ENCODE results near the gene FAM43B.

The FAM43B gene

DNA sequence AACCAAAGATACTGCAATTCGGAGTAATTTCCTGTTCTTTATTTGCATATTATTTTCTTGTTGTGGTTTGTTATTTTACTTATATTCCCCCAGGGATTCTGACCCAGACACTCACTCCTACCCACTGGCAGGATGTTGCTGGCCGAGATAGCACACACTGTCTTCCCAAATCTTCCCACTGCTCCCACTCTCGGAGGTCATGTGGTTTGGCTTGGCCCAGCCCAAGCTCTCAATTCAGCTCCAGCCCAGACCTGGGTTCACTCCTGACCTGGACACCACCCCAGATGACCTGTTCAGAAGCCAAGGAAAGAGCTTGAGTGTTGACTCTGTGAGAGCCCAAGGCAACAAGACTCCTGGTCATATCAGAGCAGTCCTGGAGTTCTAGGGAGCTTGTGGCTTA, 1.2 kb upstream of the FAM43B start:
- in situ Hi-C loops (cut with MboI; ENCODE audit: low sequenced_read_pairs): no loop called here

DNA sequence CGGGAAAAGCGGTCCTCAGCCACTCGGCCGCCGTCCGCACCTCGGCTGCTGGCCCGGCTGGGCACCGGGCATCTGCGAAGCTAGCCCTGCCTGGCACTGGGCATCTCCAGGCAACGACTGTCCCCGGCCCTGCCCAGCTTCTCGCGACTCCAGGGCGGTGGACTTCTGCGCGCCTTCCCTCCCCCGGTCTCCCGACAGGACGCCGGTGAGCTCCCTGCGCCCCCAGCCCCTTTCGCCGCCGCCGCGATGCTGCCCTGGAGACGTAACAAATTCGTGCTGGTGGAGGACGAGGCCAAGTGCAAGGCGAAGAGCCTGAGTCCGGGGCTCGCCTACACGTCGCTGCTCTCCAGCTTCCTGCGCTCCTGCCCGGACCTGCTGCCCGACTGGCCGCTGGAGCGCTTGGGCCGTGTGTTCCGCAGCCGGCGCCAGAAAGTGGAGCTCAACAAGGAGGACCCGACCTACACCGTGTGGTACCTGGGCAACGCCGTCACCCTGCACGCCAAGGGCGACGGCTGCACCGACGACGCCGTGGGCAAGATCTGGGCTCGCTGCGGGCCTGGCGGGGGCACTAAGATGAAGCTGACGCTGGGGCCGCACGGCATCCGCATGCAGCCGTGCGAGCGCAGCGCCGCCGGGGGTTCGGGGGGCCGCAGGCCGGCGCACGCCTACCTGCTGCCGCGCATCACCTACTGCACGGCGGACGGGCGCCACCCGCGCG, 514 bp downstream of the FAM43B start:
- in situ Hi-C loops (cut with MboI; ENCODE audit: low sequenced_read_pairs): no loop called here

DNA sequence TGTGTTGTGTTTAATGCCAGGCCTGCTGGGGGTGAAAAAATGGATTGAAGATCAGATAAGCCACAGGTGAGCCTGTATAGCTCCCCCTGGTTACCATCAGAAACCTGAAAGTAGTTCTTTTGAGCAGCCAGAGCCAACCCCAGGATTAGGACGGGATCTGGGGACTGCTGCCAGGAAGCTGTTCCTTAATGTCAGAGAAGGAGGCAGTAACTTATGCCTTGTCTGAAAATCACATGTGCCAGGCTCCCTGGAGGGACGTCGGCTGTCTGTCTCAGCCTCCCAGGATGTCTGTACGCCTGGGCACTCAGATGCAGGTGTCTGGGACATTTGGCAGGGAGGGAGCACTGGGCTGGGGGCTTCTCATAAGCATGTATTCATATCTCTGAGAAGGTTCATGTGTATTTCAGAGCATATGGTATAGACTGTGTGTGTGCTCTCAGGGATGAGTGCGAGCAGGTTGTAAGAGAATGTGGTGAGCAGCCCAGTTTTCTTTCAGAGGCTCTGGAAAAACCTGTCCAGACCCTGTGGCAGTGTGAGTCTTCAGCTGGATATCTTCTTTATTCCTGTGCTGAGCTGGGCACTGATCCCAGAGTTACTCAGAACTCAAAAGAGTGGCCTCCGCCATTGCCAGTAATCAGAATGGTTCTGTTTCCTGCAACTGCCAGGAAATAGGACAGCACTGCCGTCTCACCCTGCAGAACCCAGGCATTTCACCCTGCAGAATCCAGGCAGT, 2.8 kb downstream of the FAM43B start:
- in situ Hi-C loops (cut with MboI; ENCODE audit: low sequenced_read_pairs): no loop called here

GRCh38 chr1:20555758-20556120, 3.4 kb downstream of the FAM43B start:
- in situ Hi-C loops (cut with MboI; ENCODE audit: low sequenced_read_pairs): no loop called here

DNA sequence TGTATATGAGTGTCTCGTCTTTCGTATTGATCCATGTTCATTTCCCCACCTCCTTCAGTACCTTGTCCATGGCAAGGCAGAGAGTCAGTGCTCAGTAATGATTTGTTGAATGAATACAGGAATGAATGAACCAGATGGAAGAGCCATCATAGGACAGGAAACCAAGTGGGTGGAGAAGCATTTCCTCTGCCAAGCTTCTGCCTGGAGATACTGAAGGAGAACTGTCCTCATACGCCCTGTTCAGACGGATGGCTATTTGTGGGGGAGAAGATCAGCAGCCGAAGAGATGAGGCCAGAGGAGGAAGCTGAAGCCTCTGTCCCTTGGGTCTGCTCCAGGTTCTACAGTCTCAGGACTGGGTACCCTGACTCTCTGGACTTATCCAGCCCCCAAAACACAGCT, 5.8 kb downstream of the FAM43B start:
- in situ Hi-C loops (cut with MboI; ENCODE audit: low sequenced_read_pairs): no loop called here

DNA sequence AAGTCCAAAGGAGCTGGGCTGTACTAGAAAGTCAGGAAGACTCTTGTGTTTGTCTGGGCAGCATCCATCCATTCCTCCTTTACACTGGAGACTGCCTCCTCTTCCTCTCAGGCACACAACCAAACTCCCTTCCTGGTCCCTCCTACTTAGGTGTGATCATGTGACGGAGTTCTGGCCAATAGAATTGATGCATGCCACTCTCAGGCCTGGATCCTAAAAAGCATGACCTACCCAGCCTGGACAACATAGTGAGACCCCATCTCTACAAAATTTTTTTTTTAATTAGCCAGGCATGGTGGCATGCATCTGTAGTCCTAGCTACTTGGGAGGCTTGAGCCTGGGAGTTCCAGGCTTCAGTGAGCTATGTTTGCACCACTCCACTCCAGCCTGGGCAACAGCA, 8.6 kb downstream of the FAM43B start:
- in situ Hi-C loops (cut with MboI; ENCODE audit: low sequenced_read_pairs): no loop called here

DNA sequence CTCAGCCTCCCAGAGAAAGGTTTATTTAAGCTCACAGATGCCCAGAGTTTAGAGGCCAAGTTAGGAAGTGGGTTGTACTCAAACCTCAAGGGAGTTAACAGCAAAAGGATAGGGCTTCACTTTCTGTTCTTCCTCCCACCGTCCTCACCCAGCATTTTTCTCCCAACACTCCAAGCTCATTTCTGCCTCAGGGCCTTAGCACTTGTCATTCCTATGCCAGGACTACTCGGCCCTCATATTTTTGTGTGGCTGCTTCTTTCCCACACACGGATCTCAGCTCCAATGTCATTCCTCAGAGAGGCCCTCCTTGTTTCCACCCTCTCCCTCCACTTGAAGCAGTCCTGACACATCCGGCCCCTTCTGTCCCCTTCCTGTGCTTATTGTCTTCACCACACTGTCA, 12.9 kb downstream of the FAM43B start:
- in situ Hi-C loops (cut with MboI; ENCODE audit: low sequenced_read_pairs): no loop called here

- in situ Hi-C loops (cut with MboI; ENCODE audit: low sequenced_read_pairs): loop anchor here (10.0 kb wide), 1 partner anchor 75 kb away; no protein-coding TSS in a partner anchor
These were observed 17.2 kb downstream of the FAM43B start for GRCh38 chr1:20569523-20570098.

DNA sequence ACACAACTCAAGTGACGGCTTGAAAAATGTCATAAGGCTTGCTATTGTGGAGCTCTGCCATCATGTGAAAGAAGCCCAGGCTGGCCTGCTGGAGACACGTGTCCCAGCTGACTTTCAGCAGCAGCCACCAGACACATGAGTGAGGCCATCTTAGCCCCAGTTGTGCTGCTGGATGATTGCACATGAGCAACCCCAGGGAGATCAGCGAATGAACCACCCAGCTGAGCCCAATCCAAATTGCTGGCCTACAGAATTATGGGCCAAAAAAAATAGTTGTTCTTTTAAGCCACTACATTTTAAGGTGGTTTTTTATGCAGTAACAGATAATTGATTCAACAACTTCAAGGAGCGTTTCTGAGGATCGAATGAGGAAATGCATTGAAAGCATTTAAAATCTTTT, 19.1 kb downstream of the FAM43B start:
- in situ Hi-C loops (cut with MboI; ENCODE audit: low sequenced_read_pairs): loop anchor here (10.0 kb wide), 1 partner anchor 73 kb away; no protein-coding TSS in a partner anchor

GRCh38 chr1:20573987-20574386, 21.6 kb downstream of the FAM43B start:
- in situ Hi-C loops (cut with MboI; ENCODE audit: low sequenced_read_pairs): loop anchor here (10.0 kb wide), 1 partner anchor 71 kb away; no protein-coding TSS in a partner anchor

DNA sequence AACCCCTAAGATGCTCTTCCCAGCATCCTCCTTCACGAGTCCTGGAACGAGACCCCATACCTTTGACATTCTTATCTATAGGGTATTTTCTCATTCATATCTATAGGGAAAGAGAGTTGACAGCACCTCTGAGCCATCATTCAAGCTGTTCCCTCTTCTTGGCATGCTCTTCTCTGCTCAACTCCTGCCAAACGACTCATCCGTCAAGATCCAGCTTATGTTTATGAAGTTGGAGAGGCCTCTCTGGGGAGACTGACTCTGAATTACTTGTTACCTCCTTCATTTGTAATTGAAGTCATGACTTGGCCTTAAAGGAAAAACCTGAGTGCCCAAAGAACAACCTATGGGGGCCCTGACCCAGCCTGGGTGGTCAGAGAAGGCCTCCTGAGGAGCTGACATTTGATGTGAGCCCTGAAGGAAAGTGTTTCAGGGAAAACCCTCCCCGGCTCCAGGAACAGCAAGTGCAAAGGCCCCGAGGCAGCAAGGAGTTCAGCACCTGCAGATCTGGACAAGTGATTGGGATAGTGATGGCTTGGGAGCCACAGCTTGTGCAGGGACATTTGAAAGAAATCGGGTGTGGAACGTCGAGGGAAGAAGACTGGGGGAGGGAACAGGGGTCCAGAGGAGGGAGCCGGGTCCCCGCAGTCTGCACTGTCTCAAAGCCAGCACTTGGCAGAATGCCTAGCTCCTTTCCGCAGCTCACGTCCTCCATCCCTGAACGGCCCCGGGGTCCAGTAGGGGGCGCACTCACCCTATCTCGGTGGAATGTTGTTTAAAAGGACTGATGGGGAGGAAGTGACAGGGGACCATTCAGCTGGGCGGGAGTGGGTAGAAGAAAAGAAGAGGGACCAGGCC, 22.5 kb downstream of the FAM43B start:
- in situ Hi-C loops (cut with MboI; ENCODE audit: low sequenced_read_pairs): loop anchor here (10.0 kb wide), 1 partner anchor 70 kb away; no protein-coding TSS in a partner anchor

DNA sequence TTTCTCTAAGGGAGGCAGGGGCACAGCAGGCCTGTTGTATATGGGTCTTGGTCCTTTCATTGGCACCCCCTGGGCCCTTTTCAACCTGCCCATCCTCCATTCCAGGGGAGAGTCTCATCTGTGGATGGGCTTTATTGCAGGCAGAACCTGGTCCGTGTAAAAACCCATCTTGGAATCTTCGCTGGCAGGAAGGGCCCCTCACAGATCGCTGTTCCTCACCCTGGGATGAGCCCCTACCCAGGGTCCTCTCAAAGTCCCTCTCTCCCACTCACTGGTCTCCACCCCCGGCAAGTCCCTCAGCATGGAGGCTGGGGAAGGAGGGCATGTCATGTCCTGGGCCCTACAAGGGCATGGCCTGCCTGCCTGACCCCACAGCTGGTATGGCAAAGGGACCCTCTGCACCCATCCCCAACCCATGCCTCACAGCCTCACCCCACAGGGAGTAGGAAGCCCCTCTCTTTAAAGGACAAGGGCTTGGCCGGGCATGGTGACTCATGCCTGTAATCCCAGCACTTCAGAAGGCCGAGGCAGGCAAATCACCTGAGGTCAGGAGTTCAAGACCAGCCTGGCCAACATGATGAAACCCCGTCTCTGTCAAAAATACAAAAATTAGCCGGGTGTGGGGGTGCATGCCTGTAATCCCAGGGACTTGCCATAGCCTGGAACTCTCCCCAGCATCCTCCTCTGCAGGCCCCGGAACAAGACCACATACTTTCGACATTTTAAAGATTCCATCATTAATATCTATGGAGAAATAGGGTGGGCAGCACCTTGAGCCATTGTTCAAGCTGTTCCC, 23.4 kb downstream of the FAM43B start:
- in situ Hi-C loops (cut with MboI; ENCODE audit: low sequenced_read_pairs): loop anchor here (10.0 kb wide), 1 partner anchor 69 kb away; no protein-coding TSS in a partner anchor

DNA sequence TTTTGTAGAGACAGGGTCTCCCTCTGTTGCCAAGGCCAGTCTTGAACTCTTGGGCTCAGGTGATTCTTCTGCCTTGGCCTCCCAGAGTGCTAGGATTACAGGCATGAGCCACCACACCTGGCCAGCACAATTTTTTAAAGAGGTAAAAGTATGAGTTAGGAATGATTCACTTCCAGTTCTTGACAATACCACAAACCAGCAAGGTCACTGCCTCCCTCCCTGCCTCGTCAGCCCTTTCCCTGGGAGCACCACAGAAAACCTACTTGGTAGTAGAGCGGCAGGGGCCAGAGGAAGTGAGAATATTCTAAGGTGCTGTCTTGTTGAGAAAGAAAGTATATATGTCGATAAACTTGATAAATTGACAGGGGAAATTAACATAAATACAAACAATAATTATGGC, 25.7 kb downstream of the FAM43B start:
- in situ Hi-C loops (cut with MboI; ENCODE audit: low sequenced_read_pairs): loop anchor here (10.0 kb wide), 1 partner anchor 67 kb away; no protein-coding TSS in a partner anchor

DNA sequence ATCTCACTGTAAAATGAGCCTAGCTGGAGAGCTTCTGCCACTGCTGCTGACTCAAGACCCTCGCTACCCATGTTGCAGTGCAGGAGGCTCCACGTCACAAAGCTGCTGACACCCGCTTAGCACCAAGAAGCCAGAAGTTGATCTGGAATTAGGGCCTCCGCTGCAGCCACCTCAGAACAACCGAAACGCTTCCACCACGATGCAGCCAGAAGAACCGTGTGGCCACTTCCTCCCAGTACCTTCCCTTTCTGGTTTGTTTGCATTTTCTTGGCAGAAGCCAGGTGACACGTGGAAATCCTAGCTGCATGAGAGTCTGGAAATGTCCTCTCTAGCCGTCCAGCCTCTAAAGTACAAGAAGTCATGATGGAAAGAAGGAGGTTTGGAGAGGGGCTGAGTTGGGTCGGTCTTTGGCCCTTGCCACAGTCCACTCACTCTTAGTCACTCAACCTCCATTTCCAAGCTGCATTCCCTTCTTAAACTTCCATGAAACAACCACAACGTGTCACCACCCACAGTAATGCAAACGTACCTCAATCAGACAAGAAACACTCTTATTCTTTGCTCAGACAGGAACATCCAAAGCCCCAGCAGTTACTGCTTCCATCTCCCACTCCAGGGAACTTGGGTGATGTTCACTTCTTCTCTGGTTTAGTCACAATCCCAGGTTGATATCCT, 26.5 kb downstream of the FAM43B start:
- in situ Hi-C loops (cut with MboI; ENCODE audit: low sequenced_read_pairs): loop anchor here (10.0 kb wide), 1 partner anchor 66 kb away; no protein-coding TSS in a partner anchor

DNA sequence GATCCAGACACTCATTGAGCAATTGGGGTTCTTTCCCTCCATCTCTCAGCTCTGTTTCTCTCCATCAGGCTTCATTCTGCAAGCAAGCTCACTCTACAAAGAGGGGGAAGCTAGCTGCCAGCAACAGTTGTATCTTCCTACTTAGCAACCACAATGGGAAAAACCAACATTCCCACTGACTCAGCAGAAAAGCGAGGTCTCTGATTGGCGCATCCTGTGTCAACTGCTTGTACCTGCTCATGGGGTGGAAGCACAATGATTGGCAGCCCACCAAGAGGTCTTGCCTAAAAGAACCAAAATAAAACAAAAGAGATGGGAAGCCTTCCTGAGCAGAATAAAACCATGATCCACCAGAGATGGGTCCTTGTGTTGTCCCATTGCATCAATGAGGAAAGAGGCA, 32.5 kb downstream of the FAM43B start:
- in situ Hi-C loops (cut with MboI; ENCODE audit: low sequenced_read_pairs): no loop called here

- in situ Hi-C loops (cut with MboI; ENCODE audit: low sequenced_read_pairs): no loop called here
These were observed 34.7 kb downstream of the FAM43B start for GRCh38 chr1:20586953-20587660.

DNA sequence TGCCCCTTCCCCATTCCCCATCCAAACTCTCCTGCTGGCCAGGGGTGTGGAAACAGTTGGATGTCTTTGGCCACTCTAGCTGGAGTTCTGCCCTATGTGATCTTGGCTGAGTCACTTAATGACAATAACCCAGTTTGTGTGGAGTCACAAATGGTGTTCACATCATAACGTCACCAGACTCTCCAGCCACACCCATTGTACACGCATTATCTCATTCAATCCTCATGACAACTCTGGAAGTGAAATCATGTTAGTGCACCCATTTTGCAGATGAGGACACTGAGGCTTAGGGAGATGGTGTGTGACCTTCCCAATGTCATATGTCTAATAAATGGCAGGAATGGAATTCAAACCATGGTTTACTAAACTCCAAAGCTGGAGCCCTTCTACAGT, 35.3 kb downstream of the FAM43B start:
- in situ Hi-C loops (cut with MboI; ENCODE audit: low sequenced_read_pairs): no loop called here

DNA sequence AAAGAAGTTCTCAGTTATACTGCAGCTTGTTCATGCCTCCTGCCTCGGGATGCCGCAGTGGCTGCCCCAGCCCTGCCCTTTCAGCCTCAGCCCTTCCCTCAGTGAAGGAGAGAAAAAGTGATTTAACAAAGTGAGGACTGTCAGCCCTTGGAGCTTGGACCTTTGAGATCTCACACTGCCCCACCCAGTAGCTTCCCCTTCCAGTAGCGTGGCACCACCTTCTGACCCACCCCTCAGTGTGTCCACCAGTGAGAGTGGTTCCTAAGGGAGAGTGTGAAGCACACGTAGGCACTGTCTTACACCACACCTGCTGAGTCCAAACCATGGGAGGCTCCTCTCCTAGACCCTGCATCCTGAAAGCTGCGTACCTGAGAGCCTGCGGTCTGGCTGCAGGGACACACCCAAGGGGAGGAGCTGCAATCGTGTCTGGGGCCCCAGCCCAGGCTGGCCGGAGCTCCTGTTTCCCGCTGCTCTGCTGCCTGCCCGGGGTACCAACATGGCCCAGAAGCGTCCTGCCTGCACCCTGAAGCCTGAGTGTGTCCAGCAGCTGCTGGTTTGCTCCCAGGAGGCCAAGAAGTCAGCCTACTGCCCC, 36.4 kb downstream of the FAM43B start, which contains the start of gene CDA:
Gene CDA (plus strand): TSS at position 464 of the 592 bp plus-strand sequence. CDS start 33 bp downstream, at position 497.
- in situ Hi-C loops (cut with MboI; ENCODE audit: low sequenced_read_pairs): no loop called here
